ENCODE data around the gene CRYZL1. TPM values are rescaled to one million over a fixed set of nuclear protein-coding genes. Genes with fewer than 3 reads are reported as not detected.

The CRYZL1 gene
- total RNA-seq, 1 donor from 2014 or later, result 34.2 TPM

- DNase-seq, result no peak
Observed at GRCh38 chr21:33541105-33541711, 100.3 kb downstream of the CRYZL1 start.

GRCh38 chr21:33540711-33541104 lies 100.8 kb downstream of the CRYZL1 start:
- DNase-seq, result no peak

- DNase-seq, result no peak
Observed at GRCh38 chr21:33539616-33540015, 101.9 kb downstream of the CRYZL1 start.

Other genes with a start within 250 kb of the CRYZL1 start
- gene IFNGR2, start 238.3 kb downstream of the CRYZL1 start, total RNA-seq, result 42.3 TPM
- 40.6 TPM for gene TMEM50B, start 161.8 kb downstream of the CRYZL1 start, total RNA-seq
- gene DNAJC28, start 150.0 kb downstream of the CRYZL1 start, total RNA-seq, result 2.8 TPM
- 88.2 TPM for gene GART, start 99.6 kb downstream of the CRYZL1 start, total RNA-seq
- 357 TPM for gene SON, start 98.7 kb downstream of the CRYZL1 start, total RNA-seq
- gene DONSON, start 53.1 kb downstream of the CRYZL1 start, total RNA-seq, result 12.0 TPM
- gene ITSN1, start 760 bp upstream of the CRYZL1 start, total RNA-seq, result 74.2 TPM